ENCODE data around the gene UGT1A9. TPM values are rescaled to one million over a fixed set of nuclear protein-coding genes. Genes with fewer than 3 reads are reported as not detected.

Gene UGT1A9
- total RNA-seq, 4 donors from 2014 or later, result not detected

GRCh38 chr2:233706720-233707119 lies 35.0 kb downstream of the UGT1A9 start:
- no peak overlapping the region for H3K4me3 ChIP-seq (replicated peaks in 1 of 3)
- H3K36me3 ChIP-seq, result no peaks in the 10 kb centered on the region
- peaks cover 14 to 21% of the 10 kb centered on the region in 2 donors for H3K4me1 ChIP-seq
- H3K27ac ChIP-seq, result peak overlapping the region; percentile 55 to 84 (median 77)
- intact Hi-C loops (cut with DNase I), result no loop called here
- WGBS, 2 donors, result 54 to 85% methylated on average over 1 of the region's 1 CpG
- no peak for TF ChIP-seq CTCF (IDR thresholded peaks at IDR 0.05)
- no peak for TF ChIP-seq POLR2A (IDR thresholded peaks at IDR 0.05)
- H3K9me3 ChIP-seq, result no peaks in the 10 kb centered on the region
- no peak for DNase-seq
- H3K27me3 ChIP-seq, result no peaks in the 10 kb centered on the region

GRCh38 chr2:233707940-233708644 lies 36.4 kb downstream of the UGT1A9 start:
- DNase-seq, result no peak
- H3K27ac ChIP-seq, result no peak overlapping the region
- peaks cover 14 to 21% of the 10 kb centered on the region in 2 donors for H3K4me1 ChIP-seq
- TF ChIP-seq CTCF (IDR thresholded peaks at IDR 0.05) (no peak), POLR2A (IDR thresholded peaks at IDR 0.05) (no peak)
- WGBS, 2 donors, result 79 to 87% methylated on average over 10 of the region's 10 CpGs
- no peaks in the 10 kb centered on the region for H3K27me3 ChIP-seq
- no peak overlapping the region for H3K4me3 ChIP-seq (replicated peaks in 1 of 3)
- intact Hi-C loops (cut with DNase I), result no loop called here
- H3K9me3 ChIP-seq, result no peaks in the 10 kb centered on the region
- H3K36me3 ChIP-seq, result no peaks in the 10 kb centered on the region

- intact Hi-C loops (cut with DNase I), result no loop called here
Observed at GRCh38 chr2:233708942-233709341, 37.2 kb downstream of the UGT1A9 start.

GRCh38 chr2:233711312-233712008 lies 39.8 kb downstream of the UGT1A9 start:
- Histone ChIP-seq H3K27ac (no peak overlapping the region), H3K4me1 (peaks cover 5 to 8% of the 10 kb centered on the region in 2 donors), H3K9me3 (no peaks in the 10 kb centered on the region), H3K4me3 (replicated peaks in 1 of 3) (no peak overlapping the region), H3K36me3 (no peaks in the 10 kb centered on the region), H3K27me3 (no peaks in the 10 kb centered on the region)
- WGBS, 2 donors, result 36 to 40% methylated on average over 10 to 11 of the region's 11 CpGs
- peak; percentile 87 to 94 for DNase-seq
- intact Hi-C loops (cut with DNase I), result no loop called here
- TF ChIP-seq CTCF (IDR thresholded peaks at IDR 0.05) (peak; percentile 74 to 90 (median 84)), POLR2A (IDR thresholded peaks at IDR 0.05) (no peak)

More at GRCh38 chr2:233708942-233709341, 37.2 kb downstream of the UGT1A9 start:
- Histone ChIP-seq H3K9me3 (no peaks in the 10 kb centered on the region), H3K4me1 (peaks cover 14 to 21% of the 10 kb centered on the region in 2 donors), H3K36me3 (no peaks in the 10 kb centered on the region), H3K4me3 (replicated peaks in 1 of 3) (no peak overlapping the region), H3K27ac (no peak overlapping the region), H3K27me3 (no peaks in the 10 kb centered on the region)
- no peak for DNase-seq
- 80 to 88% methylated on average over 5 of the region's 5 CpGs for WGBS, 2 donors
- no peak for TF ChIP-seq POLR2A (IDR thresholded peaks at IDR 0.05)
- no peak for TF ChIP-seq CTCF (IDR thresholded peaks at IDR 0.05)

Data from thyroid gland (tissue), 4 donors.